CD4-positive, alpha-beta T cell treated with Interleukin-12 subunit alpha and Interleukin-12 subunit beta, for 1 hour (primary cell): Measurements from ENCODE around the gene ADAMTS10.
"Not testable (repeated sequence)": the region's sequence is repeated elsewhere in the genome, so short reads cannot be mapped to it uniquely, and the experiment has no call there.

Experiments
- DNase-seq: peaks from one replicate; pipeline ENCODE4 v3.0.0-alpha.2; 2020

Gene ADAMTS10

GRCh38 chr19:8622886-8623285, 12.4 kb upstream of the ADAMTS10 start:
- DNase-seq: not testable (repeated sequence)

GRCh38 chr19:8618751-8619150, 8.2 kb upstream of the ADAMTS10 start:
- DNase-seq: no peak

GRCh38 chr19:8617984-8618383, 7.5 kb upstream of the ADAMTS10 start:
- no peak for DNase-seq

GRCh38 chr19:8617325-8617724, 6.8 kb upstream of the ADAMTS10 start:
- not testable (repeated sequence) for DNase-seq

- DNase-seq: no peak
These were observed 6.3 kb upstream of the ADAMTS10 start for GRCh38 chr19:8616861-8617260.

- peak; percentile 63 for DNase-seq
These were observed 5.5 kb upstream of the ADAMTS10 start for GRCh38 chr19:8615813-8616596.

GRCh38 chr19:8615024-8615423, 4.5 kb upstream of the ADAMTS10 start:
- no peak for DNase-seq

- DNase-seq: no peak
These were observed 3.9 kb upstream of the ADAMTS10 start for GRCh38 chr19:8614455-8614854.

- DNase-seq: no peak
These were observed 2.3 kb upstream of the ADAMTS10 start for GRCh38 chr19:8612807-8613171.

GRCh38 chr19:8611877-8612806, 1.6 kb upstream of the ADAMTS10 start:
- DNase-seq: no peak

- no peak for DNase-seq
These were observed 919 bp upstream of the ADAMTS10 start for GRCh38 chr19:8611391-8611876.

- no peak for DNase-seq
These were observed 403 bp upstream of the ADAMTS10 start for GRCh38 chr19:8610936-8611300.

- no peak for DNase-seq
These were observed 1.1 kb downstream of the ADAMTS10 start for GRCh38 chr19:8609279-8610040.

GRCh38 chr19:8608941-8609278, 1.6 kb downstream of the ADAMTS10 start:
- DNase-seq: no peak

- DNase-seq: no peak
These were observed 3.1 kb downstream of the ADAMTS10 start for GRCh38 chr19:8607386-8607785.

- no peak for DNase-seq
These were observed 5.0 kb downstream of the ADAMTS10 start for GRCh38 chr19:8605514-8605913.

GRCh38 chr19:8601796-8602195, 8.7 kb downstream of the ADAMTS10 start:
- DNase-seq: no peak

- DNase-seq: no peak
These were observed 9.7 kb downstream of the ADAMTS10 start for GRCh38 chr19:8600816-8601215.

GRCh38 chr19:8600064-8600463, 10.5 kb downstream of the ADAMTS10 start:
- no peak for DNase-seq

GRCh38 chr19:8596168-8596567, 14.3 kb downstream of the ADAMTS10 start:
- no peak for DNase-seq

- DNase-seq: no peak
These were observed 14.9 kb downstream of the ADAMTS10 start for GRCh38 chr19:8595651-8596050.

- no peak for DNase-seq
These were observed 16.6 kb downstream of the ADAMTS10 start for GRCh38 chr19:8593931-8594330.
